Right lobe of liver (tissue), 6 donors: ENCODE measurements around the gene COL27A1. TPM values are rescaled to one million over a fixed set of nuclear protein-coding genes. Genes with fewer than 3 reads are reported as not detected.

Experiments used
- ATAC-seq, 4 donors: fragments of 200-7000 bp; cut with Tn5 transposase; one replicate each; pipeline ENCODE4 v1.9.1; 2020; ENCODE audit warnings: mild to moderate bottlenecking in 4 of 4, moderate library complexity in 4 of 4
- DNase-seq, 3 donors: peaks; one replicate each; pipeline ENCODE4 v3.0.0-alpha.2; 2020
- H3K27ac ChIP-seq, 3 donors: fragments of 200-600 bp; one replicate each; pipeline ENCODE4 v1.8.0; 2022
- H3K27me3 ChIP-seq, 2 donors: fragments of 200-600 bp; one replicate each; pipeline ENCODE4 v1.8.0; 2022
- H3K36me3 ChIP-seq, 4 donors: fragments of 200-600 bp; sonication (generic) in 1 of 4; one replicate each; pipeline versions ENCODE4 v1.5.1 to v1.8.0; 2017 to 2022; ENCODE audit warnings: control low read depth in 1 of 4
- H3K4me1 ChIP-seq, 4 donors: fragments of 200-600 bp; sonication (generic) in 1 of 4; one replicate each; pipeline versions ENCODE4 v1.5.1 to v1.8.0; 2017 to 2022; ENCODE audit warnings: control low read depth in 1 of 4
- H3K4me3 ChIP-seq, 3 donors: fragments of 200-600 bp; one replicate each; pipeline ENCODE4 v1.8.0; 2022
- H3K9me3 ChIP-seq, 4 donors: fragments of 200-600 bp; sonication (generic) in 1 of 4; one replicate each; pipeline versions ENCODE4 v1.5.1 to v1.8.0; 2017 to 2022; ENCODE audit warnings: control low read depth in 1 of 4
- CTCF ChIP-seq, 4 donors: fragments of 200-600 bp in 3 of 4; fragments of 450-650 bp in 1 of 4; IDR thresholded peaks; one replicate each; pipeline versions ENCODE4 v1.5.1 to v1.8.0; 2016 to 2022; ENCODE audit warnings: antibody characterized with exemption in 4 of 4, mild to moderate bottlenecking in 2 of 4
- POLR2A ChIP-seq: fragments of 450-650 bp; IDR thresholded peaks from one replicate; pipeline ENCODE4 v1.6.1; 2017; ENCODE audit warnings: antibody characterized with exemption, mild to moderate bottlenecking
- WGBS: methylation state at CpG from one replicate; pipeline ENCODE4 v1.1.6; 2018; ENCODE audit warnings: low coverage, low lambda C conversion rate; ENCODE audit not compliant: insufficient coverage; ENCODE audit errors: missing lambda C conversion rate; 5-methylcytosine and 5-hydroxymethylcytosine counted together
- intact Hi-C, 2 donors: fragments of 100-400 bp; cut with DNase I; formaldehyde crosslinking; loops; one replicate each; pipeline versions ENCODE4 v1.11.2 to v1.14.1; 2022
- total RNA-seq, 6 experiments: library from RNA; depleted of rRNA in 2 of 6; stranded (reverse); fragments of >200 nt in 2 of 6; fragmentation: NEBNext Ultra II Directional in 3 of 6; extraction: Animal tissue kit (Norgen Biotek cat#: 25700) in 3 of 6; gene quantifications; one replicate each; pipeline versions ENCODE4 v1.1.0 to v1.2.4, GENCODE V29; 2016 to 2023
- donor health status: DM: no; HTN: yes; CAD: no.
- donor health status: DM: no; HTN: no; CAD: no.
- donor health status: DM: no; HTN: no; CAD: no.
- donor health status: DM: no; HTN: yes; CAD: no.
- donor health status: DM: no; HTN: yes; CAD: no.

The COL27A1 gene
- total RNA-seq, 6 experiments from 2014 or later = 11.8 to 51.9 (median 29.3) TPM

GRCh38 chr9:114343471-114344187 is 188.3 kb downstream of the COL27A1 start:
- intact Hi-C loops = no loop called here
- peaks cover 7 to 80% (median 28%) of the 10 kb centered on the region in 4 donors for H3K36me3 ChIP-seq
- H3K27me3 ChIP-seq = no peaks in the 10 kb centered on the region
- no peak overlapping the region for H3K4me3 ChIP-seq
- H3K4me1 ChIP-seq = no peaks in the 10 kb centered on the region
- TF ChIP-seq CTCF (IDR thresholded peaks at IDR 0.05) = no peak
- no peak for TF ChIP-seq POLR2A
- no peak for ATAC-seq
- no peaks in the 10 kb centered on the region for H3K9me3 ChIP-seq
- H3K27ac ChIP-seq = no peak overlapping the region
- 91% methylated on average over 8 of the region's 9 CpGs for WGBS
- no peak for DNase-seq

DNA sequence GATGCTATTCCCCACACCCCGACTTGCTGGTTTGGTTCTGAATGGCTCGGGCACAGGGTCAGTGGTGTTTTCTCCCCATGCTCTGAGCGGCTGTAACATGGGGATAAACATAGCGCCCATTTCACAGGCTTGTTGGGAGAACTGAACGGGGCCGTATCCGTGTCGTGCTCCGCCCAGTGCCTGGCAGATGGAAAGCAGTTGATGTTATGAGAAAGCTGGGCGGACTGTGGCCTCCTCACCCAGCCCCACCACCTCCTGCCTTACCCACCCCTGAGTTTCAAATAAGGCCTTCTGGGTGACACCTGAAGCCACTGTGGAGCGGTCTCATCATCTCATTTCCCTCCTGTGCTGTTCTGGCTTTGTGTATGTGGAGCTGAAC is 188.8 kb downstream of the COL27A1 start:
- no peak for DNase-seq
- Histone ChIP-seq H3K4me1 (no peaks in the 10 kb centered on the region), H3K4me3 (no peak overlapping the region), H3K36me3 (peaks cover 7 to 84% (median 28%) of the 10 kb centered on the region in 4 donors), H3K27ac (no peak overlapping the region), H3K27me3 (no peaks in the 10 kb centered on the region), H3K9me3 (no peaks in the 10 kb centered on the region)
- WGBS = 86% methylated on average over 2 of the region's 11 CpGs
- no peak for TF ChIP-seq POLR2A
- TF ChIP-seq CTCF (IDR thresholded peaks at IDR 0.05) = no peak
- intact Hi-C loops = no loop called here
- ATAC-seq = no peak

GRCh38 chr9:114344692-114345091 is 189.4 kb downstream of the COL27A1 start:
- Histone ChIP-seq H3K9me3 (no peaks in the 10 kb centered on the region), H3K4me3 (no peak overlapping the region), H3K27ac (no peak overlapping the region), H3K27me3 (no peaks in the 10 kb centered on the region), H3K4me1 (no peaks in the 10 kb centered on the region), H3K36me3 (peaks cover 7 to 86% (median 28%) of the 10 kb centered on the region in 4 donors)
- TF ChIP-seq CTCF (IDR thresholded peaks at IDR 0.05) (no peak), POLR2A (no peak)
- 52% methylated on average over 3 of the region's 3 CpGs for WGBS
- intact Hi-C loops = no loop called here
- no peak for ATAC-seq
- no peak for DNase-seq

DNA sequence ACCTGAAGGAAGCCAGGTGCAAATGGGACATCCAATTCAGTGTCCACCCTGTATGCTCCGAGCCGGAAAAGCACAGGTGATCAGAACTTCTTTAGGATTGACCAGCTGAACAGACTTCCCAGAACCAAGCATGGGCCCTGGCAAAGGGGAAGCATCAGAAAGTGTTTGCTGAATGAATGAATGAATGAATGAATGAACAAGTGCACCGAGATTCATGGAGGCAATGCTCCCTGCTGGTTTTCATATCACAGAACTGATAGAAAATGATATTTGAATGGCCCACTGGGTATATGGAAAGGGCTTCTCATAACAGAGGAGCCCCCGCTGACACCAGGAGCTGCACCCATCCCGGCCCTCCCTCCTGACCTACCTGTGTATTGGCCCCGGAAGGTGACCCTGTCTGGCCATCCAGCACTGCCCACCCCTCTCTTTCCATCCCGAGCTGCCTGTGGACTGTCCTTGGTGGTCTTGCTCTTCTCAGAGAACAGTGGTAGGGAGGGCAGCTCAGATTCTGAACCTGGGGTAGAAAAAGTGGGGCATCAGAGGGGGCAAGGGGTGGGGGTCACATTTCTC is 190.2 kb downstream of the COL27A1 start:
- Histone ChIP-seq H3K27ac (no peak overlapping the region), H3K4me3 (no peak overlapping the region), H3K27me3 (no peaks in the 10 kb centered on the region), H3K36me3 (peaks cover 7 to 88% (median 30%) of the 10 kb centered on the region in 4 donors), H3K4me1 (no peaks in the 10 kb centered on the region), H3K9me3 (no peaks in the 10 kb centered on the region)
- no peak for DNase-seq
- intact Hi-C loops = no loop called here
- WGBS = 100% methylated on average over 3 of the region's 7 CpGs
- no peak for ATAC-seq
- TF ChIP-seq CTCF (IDR thresholded peaks at IDR 0.05) (no peak), POLR2A (no peak)
